Measurements from ENCODE around the gene A3GALT2. TPM values are rescaled to one million over a fixed set of nuclear protein-coding genes. Genes with fewer than 3 reads are reported as not detected.

The A3GALT2 gene
- polyA plus RNA-seq, 1 donor from 2014 or later, result 0.35 TPM

- Histone ChIP-seq H3K4me2 (ENCODE audit: low read length) (no peak overlapping the region), H3K9ac (ENCODE audit: low read length) (no peak overlapping the region), H2AFZ (ENCODE audit: low read depth, low read length) (no peak overlapping the region), H3K4me3 (ENCODE audit: low read length) (no peak overlapping the region), H3K9me2 (ENCODE audit: insufficient read depth, low read length) (no peaks in the 10 kb centered on the region), H4K20me1 (ENCODE audit: insufficient read depth) (no peaks in the 10 kb centered on the region), H3K79me2 (replicated peaks; ENCODE audit: insufficient read depth, low read length) (peaks cover 23% of the 10 kb centered on the region), H3K27ac (ENCODE audit: low read length) (no peak overlapping the region), H3K27me3 (ENCODE audit: insufficient read depth, low read depth, low read length) (no peaks in the 10 kb centered on the region), H3K36me3 (ENCODE audit: insufficient read depth, low read length) (peaks cover 38% of the 10 kb centered on the region), H3F3A (ENCODE audit: insufficient read depth, low read length, poor library complexity, severe bottlenecking) (peaks cover 9% of the 10 kb centered on the region), H3K9me3 (ENCODE audit: low read length) (no peaks in the 10 kb centered on the region)
- no peak for TF ChIP-seq SMC3 (conservative IDR thresholded peaks at IDR 0.05; ENCODE audit: poor library complexity)
These were observed 39.0 kb upstream of the A3GALT2 start for GRCh38 chr1:33359931-33360330.

- no peak overlapping the region for H3K4me2 ChIP-seq (ENCODE audit: low read length)
- peaks cover 43% of the 10 kb centered on the region for H3K36me3 ChIP-seq (ENCODE audit: insufficient read depth, low read length)
- H3K27me3 ChIP-seq (ENCODE audit: insufficient read depth, low read depth, low read length), result no peaks in the 10 kb centered on the region
- no peak overlapping the region for H3K27ac ChIP-seq (ENCODE audit: low read length)
- no peak for TF ChIP-seq POLR2AphosphoS5 (IDR thresholded peaks at IDR 0.05)
- no peak for TF ChIP-seq RAD21 (conservative IDR thresholded peaks at IDR 0.05)
- TF ChIP-seq EZH2 (IDR thresholded peaks at IDR 0.05; ENCODE audit: borderline replicate concordance, insufficient read depth, low read length, poor library complexity, severe bottlenecking), result no peak
- no peak for TF ChIP-seq SMC3 (conservative IDR thresholded peaks at IDR 0.05; ENCODE audit: poor library complexity)
- no peak for TF ChIP-seq REST (IDR thresholded peaks at IDR 0.05; ENCODE audit: borderline replicate concordance)
- no peak for TF ChIP-seq MXI1 (conservative IDR thresholded peaks at IDR 0.05; ENCODE audit: poor library complexity, severe bottlenecking)
- TF ChIP-seq TAF1 (IDR thresholded peaks at IDR 0.05; ENCODE audit: low read depth), result no peak
- no peak for TF ChIP-seq EP300 (conservative IDR thresholded peaks at IDR 0.05; ENCODE audit: poor library complexity, severe bottlenecking)
- no peak for TF ChIP-seq CTCF (IDR thresholded peaks at IDR 0.05; ENCODE audit: poor library complexity, severe bottlenecking)
- H3K9me2 ChIP-seq (ENCODE audit: insufficient read depth, low read length), result no peaks in the 10 kb centered on the region
- H3K9me3 ChIP-seq (ENCODE audit: low read length), result no peaks in the 10 kb centered on the region
- no peaks in the 10 kb centered on the region for H4K20me1 ChIP-seq (ENCODE audit: insufficient read depth)
- H3K79me2 ChIP-seq (replicated peaks; ENCODE audit: insufficient read depth, low read length), result peaks cover 23% of the 10 kb centered on the region
- no peak overlapping the region for H3K4me3 ChIP-seq (ENCODE audit: low read length)
- no peak overlapping the region for H3K9ac ChIP-seq (ENCODE audit: low read length)
- peaks cover 4% of the 10 kb centered on the region for H3F3A ChIP-seq (ENCODE audit: insufficient read depth, low read length, poor library complexity, severe bottlenecking)
- no peak overlapping the region for H2AFZ ChIP-seq (ENCODE audit: low read depth, low read length)
These were observed 38.1 kb upstream of the A3GALT2 start for GRCh38 chr1:33358795-33359503.
